Mucosa of rectum (tissue), 2 donors: ENCODE data around the gene TOR4A.
A peak's percentile ranks its signal among the peaks of the same experiment; 100 is the strongest.

Source experiments
- H3K27ac ChIP-seq, 2 donors: one replicate each; pipeline ENCODE4 v1.7.0; 2013; ENCODE audit warnings: inconsistent platforms in 2 of 2, low read depth in 2 of 2, low read length in 2 of 2
- H3K27me3 ChIP-seq, 2 donors: one replicate each; pipeline ENCODE4 v1.7.0; 2013; ENCODE audit warnings: low read length in 2 of 2; ENCODE audit not compliant: control insufficient read depth in 2 of 2, insufficient read depth in 2 of 2
- H3K36me3 ChIP-seq, 2 donors: one replicate each; pipeline ENCODE4 v1.7.0; 2013; ENCODE audit warnings: low read length in 2 of 2; ENCODE audit not compliant: control insufficient read depth in 2 of 2, insufficient read depth in 2 of 2
- H3K4me1 ChIP-seq, 2 donors: one replicate each; pipeline ENCODE4 v1.7.0; 2013; ENCODE audit warnings: low read length in 2 of 2, mild to moderate bottlenecking in 1 of 2; ENCODE audit not compliant: control insufficient read depth in 2 of 2, insufficient read depth in 2 of 2
- H3K4me3 ChIP-seq, 2 donors: one replicate each; pipeline ENCODE4 v1.7.0; 2013; ENCODE audit warnings: low read length in 2 of 2
- H3K9ac ChIP-seq, 2 donors: one replicate each; pipeline ENCODE4 v1.7.0; 2013; ENCODE audit warnings: low read length in 2 of 2, low read depth in 1 of 2, mild to moderate bottlenecking in 1 of 2
- H3K9me3 ChIP-seq, 2 donors: one replicate each; pipeline ENCODE4 v1.7.0; 2013; ENCODE audit warnings: low read length in 2 of 2; ENCODE audit not compliant: control insufficient read depth in 2 of 2
- donor health status: healthy.
- donor health status: Normal muscosa, but diverticular disease.

Gene TOR4A

GRCh38 chr9:137313956-137314560 is 36.5 kb downstream of the TOR4A start:
- Histone ChIP-seq H3K9me3 (no peaks in the 10 kb centered on the region), H3K27ac (no peak overlapping the region), H3K4me1 (peaks cover 21 to 29% of the 10 kb centered on the region in 2 donors), H3K27me3 (no peaks in the 10 kb centered on the region), H3K36me3 (no peaks in the 10 kb centered on the region), H3K9ac (peak overlapping the region in 1 of 2 donors; percentile 4), H3K4me3 (no peak overlapping the region)

GRCh38 chr9:137314561-137315560 is 37.3 kb downstream of the TOR4A start:
- no peaks in the 10 kb centered on the region for H3K27me3 ChIP-seq
- H3K9ac ChIP-seq, result no peak overlapping the region
- H3K27ac ChIP-seq, result no peak overlapping the region
- peaks cover 21 to 29% of the 10 kb centered on the region in 2 donors for H3K4me1 ChIP-seq
- no peak overlapping the region for H3K4me3 ChIP-seq
- H3K9me3 ChIP-seq, result no peaks in the 10 kb centered on the region
- H3K36me3 ChIP-seq, result no peaks in the 10 kb centered on the region

GRCh38 chr9:137315581-137316011 is 38.1 kb downstream of the TOR4A start:
- Histone ChIP-seq H3K4me3 (no peak overlapping the region), H3K9me3 (no peaks in the 10 kb centered on the region), H3K27me3 (no peaks in the 10 kb centered on the region), H3K27ac (no peak overlapping the region), H3K9ac (no peak overlapping the region), H3K36me3 (no peaks in the 10 kb centered on the region), H3K4me1 (peaks cover 22 to 24% of the 10 kb centered on the region in 2 donors)

- H3K4me1 ChIP-seq, result peaks cover 15 to 17% of the 10 kb centered on the region in 2 donors
- H3K9ac ChIP-seq, result peak overlapping the region; percentile 32 to 60
- no peaks in the 10 kb centered on the region for H3K27me3 ChIP-seq
- no peak overlapping the region for H3K27ac ChIP-seq
- peak overlapping the region; percentile 3 to 17 for H3K4me3 ChIP-seq
- H3K36me3 ChIP-seq, result no peaks in the 10 kb centered on the region
- H3K9me3 ChIP-seq, result no peaks in the 10 kb centered on the region
Observed at GRCh38 chr9:137316012-137316981, 38.8 kb downstream of the TOR4A start.

GRCh38 chr9:137317021-137317717 is 39.6 kb downstream of the TOR4A start:
- Histone ChIP-seq H3K4me3 (no peak overlapping the region), H3K27me3 (no peaks in the 10 kb centered on the region), H3K36me3 (no peaks in the 10 kb centered on the region), H3K27ac (no peak overlapping the region), H3K9ac (peak overlapping the region in 1 of 2 donors; percentile 60), H3K9me3 (no peaks in the 10 kb centered on the region), H3K4me1 (peaks cover 7 to 10% of the 10 kb centered on the region in 2 donors)

- H3K9ac ChIP-seq, result no peak overlapping the region
- no peaks in the 10 kb centered on the region for H3K9me3 ChIP-seq
- H3K27ac ChIP-seq, result peak overlapping the region in 1 of 2 donors; percentile 9
- no peak overlapping the region for H3K4me3 ChIP-seq
- H3K4me1 ChIP-seq, result peaks cover 5 to 7% of the 10 kb centered on the region in 2 donors
- H3K27me3 ChIP-seq, result no peaks in the 10 kb centered on the region
- no peaks in the 10 kb centered on the region for H3K36me3 ChIP-seq
Observed at GRCh38 chr9:137317718-137318511, 40.4 kb downstream of the TOR4A start.

GRCh38 chr9:137318602-137319001 is 41.1 kb downstream of the TOR4A start:
- peaks cover 5 to 7% of the 10 kb centered on the region in 2 donors for H3K4me1 ChIP-seq
- H3K4me3 ChIP-seq, result no peak overlapping the region
- no peaks in the 10 kb centered on the region for H3K27me3 ChIP-seq
- H3K27ac ChIP-seq, result no peak overlapping the region
- H3K9ac ChIP-seq, result no peak overlapping the region
- no peaks in the 10 kb centered on the region for H3K9me3 ChIP-seq
- H3K36me3 ChIP-seq, result no peaks in the 10 kb centered on the region

- H3K36me3 ChIP-seq, result no peaks in the 10 kb centered on the region
- no peak overlapping the region for H3K4me3 ChIP-seq
Observed at GRCh38 chr9:137319011-137319738, 41.6 kb downstream of the TOR4A start.

More at GRCh38 chr9:137319011-137319738, 41.6 kb downstream of the TOR4A start:
- Histone ChIP-seq H3K27me3 (no peaks in the 10 kb centered on the region), H3K27ac (no peak overlapping the region), H3K4me1 (peaks cover 5 to 7% of the 10 kb centered on the region in 2 donors), H3K9me3 (no peaks in the 10 kb centered on the region), H3K9ac (no peak overlapping the region)
